HL-60 (cell line): Measurements from ENCODE around the gene HOXA2.

Experiments
- DNase-seq, 2 experiments: peaks; one replicate each; pipeline ENCODE4 v3.0.0-alpha.2; 2010 to 2020; ENCODE audit warnings: low read depth in 1 of 2, low spot score in 1 of 2
- H3K27ac ChIP-seq: fragments of 250-450 bp; sonication (Bioruptor Pico); replicated peaks from 2 replicates; pipeline ENCODE4 v1.5.1; 2020; ENCODE audit warnings: mild to moderate bottlenecking, moderate library complexity
- H3K27me3 ChIP-seq: fragments of 250-450 bp; sonication (Bioruptor Pico); 2 replicates; pipeline ENCODE4 v1.5.1; 2021; ENCODE audit warnings: mild to moderate bottlenecking, moderate library complexity; ENCODE audit not compliant: insufficient read depth, poor library complexity, severe bottlenecking
- H3K4me3 ChIP-seq: replicated peaks from 2 replicates; pipeline ENCODE4 v1.5.1; 2011; ENCODE audit warnings: mild to moderate bottlenecking, control low read depth, low read length; ENCODE audit not compliant: insufficient read depth
- CTCF ChIP-seq: IDR thresholded peaks from one replicate; pipeline ENCODE4 v1.5.1; 2011; ENCODE audit warnings: low read length, control low read depth, inconsistent platforms; ENCODE audit not compliant: insufficient read depth
- GABPA ChIP-seq: IDR thresholded peaks from 2 replicates; pipeline ENCODE4 v1.6.1; 2012; ENCODE audit warnings: low read depth
- POLR2AphosphoS5 ChIP-seq: IDR thresholded peaks from 2 replicates; pipeline ENCODE4 v1.6.1; 2012; ENCODE audit warnings: low read depth
- REST ChIP-seq: IDR thresholded peaks from 2 replicates; pipeline ENCODE4 v1.6.1; 2012; ENCODE audit warnings: low read depth; ENCODE audit not compliant: insufficient replicate concordance
- SPI1 ChIP-seq: IDR thresholded peaks from 2 replicates; pipeline ENCODE4 v1.6.1; 2012; ENCODE audit warnings: low read depth, mild to moderate bottlenecking, borderline replicate concordance

HOXA2 gene

GRCh38 chr7:27112955-27113949 lies 10.8 kb upstream of the HOXA2 start:
- no peak for DNase-seq
- Histone ChIP-seq H3K4me3 (no peak overlapping the region), H3K27me3 (peaks cover 3% of the 10 kb centered on the region), H3K27ac (no peak overlapping the region)
- no peak for TF ChIP-seq GABPA
- TF ChIP-seq POLR2AphosphoS5: no peak
- TF ChIP-seq CTCF: no peak
- TF ChIP-seq SPI1: no peak
- no peak for TF ChIP-seq REST

- H3K27ac ChIP-seq: no peak overlapping the region
- TF ChIP-seq REST (no peak), SPI1 (no peak)
- H3K4me3 ChIP-seq: no peak overlapping the region
- no peak for DNase-seq
- H3K27me3 ChIP-seq: peaks cover 3% of the 10 kb centered on the region
Observed at GRCh38 chr7:27112361-27112760, 9.9 kb upstream of the HOXA2 start.

- H3K27ac ChIP-seq: no peak overlapping the region
- no peaks in the 10 kb centered on the region for H3K27me3 ChIP-seq
- no peak overlapping the region for H3K4me3 ChIP-seq
- TF ChIP-seq GABPA: no peak
- no peak for TF ChIP-seq POLR2AphosphoS5
- no peak for TF ChIP-seq SPI1
- TF ChIP-seq REST: no peak
- no peak for TF ChIP-seq CTCF
- DNase-seq: no peak
Observed at GRCh38 chr7:27111751-27112277, 9.3 kb upstream of the HOXA2 start.
